Left renal cortex interstitium (tissue), 4 donors: Measurements from ENCODE around the gene AVPR1B. TPM values are rescaled to one million over a fixed set of nuclear protein-coding genes. Genes with fewer than 3 reads are reported as not detected.
A peak's percentile ranks its signal among the peaks of the same experiment; 100 is the strongest.

Experiments
- DNase-seq, 4 donors: peaks; one replicate each; pipeline ENCODE4 v3.0.0-alpha.2; 2013; ENCODE audit warnings: low read depth in 4 of 4, low spot score in 2 of 4, missing footprints in 1 of 4
- polyA plus RNA-seq, 4 donors: library from polyadenylated mRNA; unstranded; fragments of 120-200 nt; gene quantifications; one replicate each; pipeline ENCODE4 v1.2.1, GENCODE V29; 2013; ENCODE audit not compliant: insufficient read length in 4 of 4

Gene AVPR1B, protein sequence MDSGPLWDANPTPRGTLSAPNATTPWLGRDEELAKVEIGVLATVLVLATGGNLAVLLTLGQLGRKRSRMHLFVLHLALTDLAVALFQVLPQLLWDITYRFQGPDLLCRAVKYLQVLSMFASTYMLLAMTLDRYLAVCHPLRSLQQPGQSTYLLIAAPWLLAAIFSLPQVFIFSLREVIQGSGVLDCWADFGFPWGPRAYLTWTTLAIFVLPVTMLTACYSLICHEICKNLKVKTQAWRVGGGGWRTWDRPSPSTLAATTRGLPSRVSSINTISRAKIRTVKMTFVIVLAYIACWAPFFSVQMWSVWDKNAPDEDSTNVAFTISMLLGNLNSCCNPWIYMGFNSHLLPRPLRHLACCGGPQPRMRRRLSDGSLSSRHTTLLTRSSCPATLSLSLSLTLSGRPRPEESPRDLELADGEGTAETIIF
- under 1 TPM; 0.54 to 0.99 (median 0.81) TPM for polyA plus RNA-seq

DNA sequence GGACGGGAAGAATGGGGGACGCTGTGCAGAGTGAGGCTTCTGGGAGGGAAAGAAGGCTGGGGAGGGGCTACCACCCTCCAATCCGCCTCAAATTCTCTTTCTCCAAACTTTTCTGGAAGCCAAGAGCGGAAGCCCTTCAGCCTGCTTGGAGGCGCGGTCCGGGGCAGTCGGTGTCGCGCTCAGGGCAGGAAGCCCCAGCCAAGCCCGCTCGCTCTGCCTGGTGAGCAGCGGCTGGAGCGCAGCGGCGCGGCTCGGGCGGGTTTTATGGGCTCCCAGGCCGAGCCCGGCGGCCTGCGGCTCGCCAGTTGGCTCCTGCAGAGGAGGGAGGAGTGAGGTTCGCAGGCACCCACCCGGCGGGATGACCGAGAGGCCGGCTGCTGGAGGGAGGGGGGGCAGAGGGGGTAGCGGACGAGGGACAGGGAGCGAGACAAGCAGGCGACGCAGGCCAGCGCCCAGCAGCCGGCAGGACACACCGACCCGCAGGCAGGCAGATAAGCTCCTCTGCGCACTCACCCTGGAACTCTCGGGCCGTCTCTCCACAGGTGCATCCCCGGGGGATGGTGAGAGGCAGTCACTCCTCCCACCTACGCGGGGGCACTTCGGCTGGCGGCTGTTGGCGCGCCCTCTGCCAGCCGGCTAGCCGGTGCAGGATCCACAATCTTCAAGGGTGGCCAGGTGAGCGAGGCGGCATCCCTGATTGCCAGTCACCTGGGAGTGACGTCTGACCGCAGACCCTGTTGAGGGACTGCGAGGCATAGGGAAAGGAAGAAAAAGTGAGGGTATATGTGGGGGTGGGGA lies at the start of gene AVPR1B:
TSS of gene AVPR1B (minus strand) at position 238 of the 798 bp plus-strand sequence. CDS start 498 bp downstream, outside the sequence.
- peak in 2 of 4 donors; percentile 56 to 68 for DNase-seq

DNA sequence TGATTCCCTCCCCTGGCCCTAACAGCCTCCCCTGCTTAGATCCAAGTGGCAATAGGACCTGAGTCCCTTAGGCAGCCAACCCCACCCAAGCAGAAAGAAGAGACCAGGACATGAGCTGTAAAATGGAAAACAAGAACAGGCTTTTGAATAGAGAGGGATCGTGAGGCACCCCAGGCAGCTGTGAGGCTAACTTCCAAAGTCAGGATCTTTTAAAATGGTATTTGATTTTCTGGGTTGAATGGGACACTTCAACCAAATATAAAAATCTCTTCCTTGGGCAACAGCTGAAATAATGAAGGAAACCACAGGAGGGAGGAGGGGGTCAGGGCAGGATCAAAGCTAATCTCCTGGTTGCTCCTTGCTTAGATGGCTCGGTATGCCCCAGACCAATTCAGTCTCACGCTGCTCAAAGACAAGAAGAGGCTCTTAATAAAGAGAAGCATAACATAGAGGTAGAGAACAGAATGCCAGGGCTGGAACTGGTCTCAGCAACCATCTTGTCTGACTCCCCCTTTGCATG lies 28.6 kb upstream of the AVPR1B start:
- no peak for DNase-seq

DNA sequence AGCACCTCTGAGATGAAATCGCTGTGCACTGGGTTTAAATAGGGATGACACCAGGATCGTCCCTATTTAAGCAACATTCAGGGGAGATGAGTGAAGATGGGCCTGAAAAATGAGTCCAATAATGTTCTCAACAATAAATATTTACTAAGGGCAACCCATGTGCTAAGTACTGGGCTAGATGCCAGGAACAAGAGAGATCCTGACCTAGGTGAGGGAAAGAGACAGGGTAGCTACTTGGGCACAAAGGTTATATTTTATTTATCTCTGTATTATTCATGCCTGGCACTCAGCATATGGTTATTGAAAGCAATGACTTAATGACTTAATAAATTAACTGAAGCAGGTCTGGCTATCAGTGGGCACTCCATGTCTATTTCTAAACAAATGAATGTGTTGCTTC lies 27.4 kb upstream of the AVPR1B start:
- no peak for DNase-seq

DNA sequence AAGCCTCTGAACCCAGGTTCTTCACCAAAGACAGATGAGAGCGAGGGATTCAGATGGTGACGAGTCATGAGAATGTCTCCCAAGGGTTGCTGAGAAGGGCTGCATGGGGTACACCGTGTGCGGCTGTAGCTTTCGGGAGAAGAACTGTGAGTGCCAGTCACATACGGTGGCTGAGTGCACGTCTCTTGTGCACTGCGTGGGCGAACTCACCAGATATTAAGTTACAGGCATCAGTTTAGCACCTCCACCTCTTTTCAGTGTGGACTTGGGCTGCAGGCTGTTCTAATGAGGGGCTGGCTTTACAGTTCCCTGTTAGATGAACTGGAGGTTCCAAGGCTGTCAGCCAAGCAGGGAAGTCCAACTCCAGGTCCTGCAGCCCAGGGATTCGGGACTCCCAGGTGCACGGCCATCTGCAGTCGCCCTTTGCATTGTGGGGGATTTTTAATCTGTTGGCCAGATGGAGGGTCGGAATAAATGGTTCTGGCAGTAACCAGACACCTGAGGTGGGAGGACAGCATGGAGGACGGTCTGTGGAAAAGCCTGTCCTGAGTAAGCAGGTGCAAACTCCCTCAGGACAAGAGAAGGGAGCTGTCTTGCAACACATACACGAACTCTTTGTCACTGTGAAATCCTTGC lies 26.5 kb upstream of the AVPR1B start:
- DNase-seq: peak in 1 of 4 donors; percentile 34

DNA sequence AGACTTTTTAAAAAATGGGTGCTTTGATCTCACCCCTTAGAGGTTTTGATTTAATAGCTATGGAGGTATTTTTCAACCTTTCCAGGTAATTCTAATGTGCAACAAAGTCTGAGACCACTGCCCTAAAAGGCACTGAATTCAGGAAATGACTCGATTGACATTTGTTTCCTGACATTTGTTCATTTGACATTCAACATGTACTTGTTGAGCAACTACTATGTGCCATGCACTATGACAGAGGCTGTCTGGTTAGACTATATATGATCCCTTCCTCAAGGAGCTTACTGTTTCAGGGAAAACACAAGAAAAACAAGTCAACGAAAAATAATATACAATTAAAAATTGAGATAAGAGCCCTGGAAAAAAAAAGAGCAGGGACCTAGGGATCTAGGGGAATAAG lies 25.6 kb upstream of the AVPR1B start:
- DNase-seq: no peak

DNA sequence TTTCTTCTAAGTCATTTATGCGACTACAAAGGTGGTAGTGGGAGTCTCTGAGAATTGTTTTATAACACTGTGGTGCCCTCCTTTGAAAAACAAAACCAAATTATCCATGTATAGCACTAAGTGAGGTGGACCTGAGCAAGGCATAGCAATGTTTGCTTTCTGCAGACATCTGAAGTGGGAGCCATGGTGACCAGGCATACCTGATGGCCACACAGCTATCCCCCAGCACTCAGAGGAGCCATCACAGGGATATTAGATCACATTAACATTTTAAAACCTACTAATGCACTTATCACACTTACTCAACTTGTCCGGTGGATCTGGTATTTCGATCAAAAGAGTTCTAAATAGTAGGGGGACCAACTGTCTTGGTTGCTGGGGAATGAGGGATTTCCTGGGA lies 24.8 kb upstream of the AVPR1B start:
- no peak for DNase-seq

DNA sequence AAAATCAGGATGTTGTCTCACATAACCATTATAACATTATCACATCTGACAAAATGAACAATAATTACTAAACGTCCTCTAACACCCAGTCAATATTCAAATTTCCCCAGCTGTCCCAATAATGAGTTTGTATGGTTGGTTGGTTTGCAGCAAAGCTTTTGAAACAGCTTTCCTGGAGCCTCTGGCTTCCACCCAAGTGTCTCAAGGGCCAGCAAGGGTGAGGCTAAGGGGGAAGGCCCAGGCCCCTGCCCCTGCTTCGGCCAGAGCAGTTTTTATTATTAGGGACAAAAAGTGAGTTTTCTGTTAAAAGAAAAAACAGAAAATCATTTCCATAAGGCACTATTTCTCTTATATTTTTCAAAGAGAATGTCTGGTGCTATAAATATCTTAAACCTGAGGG lies 19.1 kb upstream of the AVPR1B start:
- DNase-seq: no peak

DNA sequence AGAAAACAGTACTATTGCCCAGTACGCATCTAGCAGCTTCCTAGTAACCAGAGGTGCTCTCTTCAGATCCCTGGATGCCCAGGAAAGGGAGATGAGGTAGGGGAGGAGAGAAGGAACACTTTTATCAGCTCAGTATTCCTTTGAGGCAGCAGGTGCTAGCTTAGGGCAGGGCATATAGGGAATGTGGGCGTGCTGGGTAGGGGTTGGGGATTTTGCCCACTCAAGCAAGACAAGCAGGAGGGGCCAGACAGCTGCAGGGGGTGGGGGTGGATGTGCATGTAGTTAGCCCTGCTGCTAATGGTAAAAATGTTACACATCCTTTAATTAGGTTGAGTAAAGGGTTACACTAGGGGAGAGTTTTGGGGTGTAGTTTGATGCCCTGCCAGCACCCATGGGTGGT lies 18.1 kb upstream of the AVPR1B start:
- no peak for DNase-seq

DNA sequence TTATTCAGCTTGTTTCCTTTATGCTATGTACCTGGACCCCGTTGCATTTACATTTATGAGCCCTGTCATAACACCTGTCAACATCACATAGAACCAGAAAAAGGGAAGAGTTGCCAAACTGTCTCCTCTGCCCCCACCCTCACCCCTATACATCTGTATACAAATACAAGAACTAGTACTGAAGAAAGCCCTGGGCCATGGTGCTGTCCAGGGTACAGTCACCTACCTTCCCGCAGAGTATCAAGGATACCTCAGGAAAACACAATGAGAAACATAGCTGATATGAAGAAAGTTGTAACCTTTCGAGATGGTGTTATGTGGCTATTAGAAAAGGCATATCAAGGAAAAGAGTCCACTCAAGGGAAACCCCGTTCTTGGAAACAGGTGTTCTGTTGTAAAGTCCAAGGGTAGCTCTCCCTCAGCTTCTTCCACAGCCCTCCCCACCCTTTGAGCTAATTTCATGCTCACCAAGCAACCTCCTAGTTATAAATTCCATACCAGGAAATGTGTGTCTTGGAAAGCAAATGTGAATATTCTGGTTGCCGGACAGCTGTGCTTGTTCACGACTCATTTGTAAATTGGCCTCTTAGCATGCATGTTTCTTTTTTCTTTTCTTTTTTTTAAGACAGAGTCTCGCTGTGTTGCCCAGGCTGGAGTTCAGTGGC lies 16.7 kb upstream of the AVPR1B start:
- DNase-seq: no peak

DNA sequence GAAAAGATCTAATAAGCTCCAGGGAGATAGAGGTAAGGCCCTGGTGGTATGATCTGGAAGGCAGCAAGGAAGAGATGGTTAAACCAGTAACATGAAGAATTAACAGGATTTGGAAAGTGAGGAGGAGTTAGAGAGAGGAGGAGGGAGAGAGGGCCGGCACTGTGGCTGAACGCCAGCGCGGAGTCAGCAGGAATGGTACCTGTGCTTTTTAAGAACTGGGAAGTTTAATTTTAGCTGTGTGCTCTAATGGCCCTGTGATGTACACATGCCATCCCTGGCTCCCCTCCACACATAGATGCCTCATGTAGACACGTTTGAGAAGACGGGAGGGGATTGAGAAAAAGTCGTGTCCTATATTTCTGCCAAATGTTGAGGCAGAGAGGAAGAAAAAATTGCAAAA lies 13.8 kb upstream of the AVPR1B start:
- no peak for DNase-seq

DNA sequence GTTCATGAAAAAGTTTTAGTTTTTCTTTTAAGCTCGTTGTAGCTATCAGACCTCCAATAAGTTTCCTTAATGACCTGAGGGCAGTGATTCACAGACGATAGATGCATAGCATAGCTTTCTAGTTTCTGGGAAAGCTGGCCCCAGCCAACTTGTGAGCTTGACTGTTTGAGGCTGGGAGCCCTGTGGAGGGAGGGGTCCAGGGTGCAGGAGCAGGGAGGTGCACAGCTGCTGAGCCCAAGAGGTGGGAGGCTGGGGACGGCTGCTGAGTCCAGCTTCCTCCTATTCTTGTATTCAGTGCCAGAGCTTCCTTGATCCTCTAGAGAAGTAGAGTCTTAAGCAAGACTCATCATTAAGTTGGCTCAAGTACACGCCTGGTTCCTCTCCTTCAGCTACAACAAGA lies 11.0 kb upstream of the AVPR1B start:
- DNase-seq: no peak

DNA sequence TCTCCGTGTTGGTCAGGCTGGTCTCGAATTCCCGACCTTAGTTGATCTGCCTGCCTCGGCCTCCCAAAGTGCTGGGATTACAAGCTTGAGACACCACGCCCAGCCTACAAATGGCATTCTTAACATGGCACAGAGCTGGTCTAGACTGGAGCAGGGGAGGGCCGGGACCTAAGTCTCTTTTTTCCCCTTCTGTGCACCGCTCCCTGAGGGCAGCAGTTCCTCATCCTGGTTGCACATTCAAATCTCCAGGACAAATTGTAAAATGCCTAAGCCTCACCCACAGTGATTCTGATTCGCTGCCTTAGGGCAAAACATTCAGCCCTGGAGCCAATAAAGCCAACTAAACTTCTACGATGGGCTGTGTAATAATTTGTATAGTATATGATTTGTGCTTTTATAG lies 10.1 kb upstream of the AVPR1B start:
- DNase-seq: no peak

DNA sequence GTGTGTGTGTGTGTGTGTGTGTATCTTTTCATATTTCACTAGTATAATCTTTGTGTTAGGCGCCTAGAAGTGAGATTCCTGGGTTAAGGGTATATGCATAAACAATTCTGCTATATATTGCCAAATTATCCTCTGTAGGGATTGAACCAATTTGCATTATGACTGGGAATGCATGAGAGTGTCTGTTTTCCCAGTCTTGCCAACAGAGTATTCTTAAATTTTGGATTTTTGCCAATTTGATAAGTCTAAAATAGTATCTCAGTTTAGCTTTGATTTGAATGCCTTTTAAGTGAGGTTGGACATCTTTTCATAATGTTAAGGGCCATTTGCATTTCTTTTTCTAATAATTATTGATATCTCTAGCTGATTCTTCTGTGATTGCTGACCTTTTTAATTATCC lies 8.2 kb upstream of the AVPR1B start:
- no peak for DNase-seq

DNA sequence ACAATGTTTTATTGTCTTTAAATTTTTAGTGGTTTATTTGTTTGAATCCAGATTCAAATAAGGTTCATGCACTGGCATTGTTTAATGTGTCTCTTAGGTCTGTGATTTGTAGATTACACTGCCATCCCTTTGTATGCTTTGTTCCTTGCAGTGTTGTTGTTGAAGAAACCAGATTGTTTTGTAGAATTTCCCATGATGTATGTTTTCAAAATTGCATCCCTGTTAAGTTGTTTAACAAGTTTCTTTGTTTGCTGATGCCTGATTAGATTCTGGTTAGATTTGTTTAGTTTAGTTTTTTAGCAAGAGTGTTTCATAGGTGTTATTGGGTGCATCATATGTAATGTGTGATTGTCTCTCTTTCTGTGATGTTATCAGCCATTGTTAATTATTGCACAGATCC lies 5.5 kb upstream of the AVPR1B start:
- no peak for DNase-seq

DNA sequence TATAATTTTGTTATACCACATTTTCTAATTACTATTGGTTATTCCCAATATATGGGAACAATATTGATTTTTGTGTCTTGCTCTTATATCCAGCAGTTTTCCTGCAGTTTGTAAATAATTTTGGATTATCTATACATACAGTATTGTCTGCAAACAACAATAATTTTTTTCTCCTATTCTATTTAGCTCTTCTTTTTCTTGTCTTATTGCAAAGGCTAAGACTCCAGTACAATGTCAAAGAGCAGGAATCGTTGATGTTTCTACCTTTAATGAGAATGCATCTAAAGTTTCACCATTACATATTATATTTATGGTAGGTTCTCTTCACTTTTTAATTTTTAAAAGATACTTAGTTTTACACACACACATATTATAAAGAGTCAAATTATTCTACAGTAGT lies 4.1 kb upstream of the AVPR1B start:
- no peak for DNase-seq

DNA sequence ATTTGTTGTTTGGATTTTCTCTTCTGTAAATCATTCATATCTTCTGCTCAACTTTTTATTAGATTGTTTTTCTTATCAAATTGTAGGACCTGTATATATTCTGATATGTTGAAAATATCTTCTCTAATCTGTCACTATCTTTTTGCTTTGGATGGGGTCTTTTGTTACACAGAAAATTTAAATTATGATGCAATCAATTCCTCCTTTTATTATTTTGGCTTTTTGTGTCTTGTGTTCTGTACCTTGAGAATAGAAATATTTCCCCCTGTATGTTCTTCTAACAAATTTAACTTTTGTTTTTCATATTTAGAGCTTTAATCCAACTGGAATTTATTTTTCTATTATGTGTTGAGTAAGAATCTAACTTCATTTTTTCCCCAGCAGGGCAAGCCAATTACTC lies 3.2 kb upstream of the AVPR1B start:
- no peak for DNase-seq

DNA sequence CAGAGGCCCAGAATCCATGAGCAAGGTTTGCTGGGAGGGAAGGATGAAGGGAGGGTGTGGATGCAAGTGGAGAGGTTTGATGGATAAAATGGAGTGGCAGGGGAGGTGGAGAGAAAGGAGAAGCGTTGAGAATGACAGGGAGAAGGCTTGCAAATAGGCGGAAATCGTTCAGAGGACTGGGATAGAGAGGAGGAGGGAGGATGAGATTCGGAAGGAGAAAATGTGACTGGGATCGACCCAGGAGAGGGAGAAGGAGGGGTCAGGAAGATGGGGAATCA lies 376 bp downstream of the AVPR1B start:
- no peak for DNase-seq

DNA sequence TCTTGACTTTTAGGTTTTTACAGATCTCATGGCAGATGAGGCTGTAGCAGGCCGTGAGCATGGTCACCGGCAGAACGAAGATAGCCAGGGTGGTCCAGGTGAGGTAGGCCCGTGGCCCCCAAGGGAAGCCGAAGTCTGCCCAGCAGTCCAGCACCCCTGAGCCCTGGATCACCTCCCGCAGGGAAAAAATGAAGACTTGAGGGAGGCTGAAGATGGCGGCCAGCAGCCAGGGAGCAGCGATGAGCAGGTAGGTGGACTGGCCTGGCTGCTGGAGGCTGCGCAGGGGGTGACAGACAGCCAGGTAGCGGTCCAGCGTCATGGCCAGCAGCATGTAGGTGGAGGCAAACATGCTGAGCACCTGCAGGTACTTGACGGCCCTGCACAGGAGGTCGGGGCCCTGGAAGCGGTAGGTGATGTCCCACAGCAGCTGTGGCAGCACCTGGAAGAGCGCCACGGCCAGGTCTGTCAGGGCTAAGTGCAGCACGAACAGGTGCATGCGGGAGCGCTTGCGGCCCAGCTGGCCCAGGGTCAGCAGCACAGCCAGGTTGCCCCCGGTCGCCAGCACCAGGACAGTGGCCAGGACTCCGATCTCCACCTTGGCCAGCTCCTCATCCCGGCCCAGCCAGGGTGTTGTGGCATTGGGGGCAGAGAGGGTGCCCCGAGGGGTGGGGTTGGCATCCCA lies 856 bp downstream of the AVPR1B start:
- no peak for DNase-seq

DNA sequence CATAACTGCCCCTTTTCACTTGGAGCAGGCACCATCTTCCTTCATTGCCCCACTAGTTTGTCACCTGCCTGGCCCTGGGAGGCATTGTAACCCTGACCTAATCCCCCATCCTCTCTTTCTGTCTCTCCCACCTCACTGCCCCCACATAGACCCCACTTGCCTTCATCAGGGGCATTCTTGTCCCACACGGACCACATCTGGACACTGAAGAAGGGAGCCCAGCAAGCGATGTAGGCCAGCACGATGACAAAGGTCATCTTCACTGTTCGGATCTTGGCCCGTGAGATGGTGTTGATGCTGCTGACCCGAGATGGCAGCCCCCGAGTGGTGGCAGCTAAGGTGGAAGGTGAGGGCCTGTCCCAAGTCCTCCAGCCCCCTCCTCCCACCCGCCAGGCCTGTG lies 1.4 kb downstream of the AVPR1B start:
- DNase-seq: no peak
